ENCODE results near the gene ASB8. TPM values are rescaled to one million over a fixed set of nuclear protein-coding genes. Genes with fewer than 3 reads are reported as not detected.

ASB8 gene
- polyA plus RNA-seq, 1 experiment, result 30.1 TPM

GRCh38 chr12:48197549-48197970 lies 40.2 kb upstream of the ASB8 start:
- Histone ChIP-seq H3K27me3 (ENCODE audit: control insufficient read depth, insufficient read depth, low read length) (peaks cover 13% of the 10 kb centered on the region), H3K9me3 (ENCODE audit: control insufficient read depth, insufficient read depth, low read length) (no peaks in the 10 kb centered on the region; the same call in 1 of the 2 replicates), H3K4me3 (ENCODE audit: low read depth, low read length) (peak overlapping the region; percentile 75), H3K27ac (ENCODE audit: low read depth, low read length) (no peak overlapping the region)
- ChIA-PET POLR2A (no interaction called here), CTCF (interaction anchor here (0.6 to 5.4 kb wide), 9 partner anchors 8 to 421 kb away, joined by 3 to 58 read pairs (median 4); partner anchors contain the start of gene CCDC184)
- TF ChIP-seq CTCF (IDR thresholded peaks at IDR 0.05; ENCODE audit: low read depth, low read length), result peak; percentile 49
- no peak for DNase-seq (ENCODE audit: low read depth, low spot score)

GRCh38 chr12:48194799-48195201 lies 37.5 kb upstream of the ASB8 start:
- ChIA-PET POLR2A (no interaction called here), CTCF (no interaction called here)
- no peak for DNase-seq (ENCODE audit: low read depth, low spot score)

GRCh38 chr12:48193623-48194022 lies 36.3 kb upstream of the ASB8 start:
- Histone ChIP-seq H3K4me3 (ENCODE audit: low read depth, low read length) (no peak overlapping the region), H3K9me3 (ENCODE audit: control insufficient read depth, insufficient read depth, low read length) (no peaks in the 10 kb centered on the region; the same call in 1 of the 2 replicates), H3K27me3 (ENCODE audit: control insufficient read depth, insufficient read depth, low read length) (peaks cover 13% of the 10 kb centered on the region), H3K27ac (ENCODE audit: low read depth, low read length) (no peak overlapping the region)
- CTCF ChIA-PET, result no interaction called here
- DNase-seq (ENCODE audit: low read depth, low spot score), result no peak
- no peak for TF ChIP-seq CTCF (IDR thresholded peaks at IDR 0.05; ENCODE audit: low read depth, low read length)
- POLR2A ChIA-PET, result interaction anchor here (0.5 kb wide), 1 partner anchor 10 kb away, joined by 3 read pairs; the partner anchor contains the start of gene CCDC184

More at GRCh38 chr12:48194799-48195201, 37.5 kb upstream of the ASB8 start:
- Histone ChIP-seq H3K27me3 (ENCODE audit: control insufficient read depth, insufficient read depth, low read length) (peaks cover 13% of the 10 kb centered on the region), H3K9me3 (ENCODE audit: control insufficient read depth, insufficient read depth, low read length) (no peaks in the 10 kb centered on the region; the same call in 1 of the 2 replicates), H3K4me3 (ENCODE audit: low read depth, low read length) (no peak overlapping the region), H3K27ac (ENCODE audit: low read depth, low read length) (no peak overlapping the region)
- TF ChIP-seq CTCF (IDR thresholded peaks at IDR 0.05; ENCODE audit: low read depth, low read length), result no peak

GRCh38 chr12:48192861-48193260 lies 35.5 kb upstream of the ASB8 start:
- CTCF ChIA-PET, result no interaction called here
- Histone ChIP-seq H3K4me3 (ENCODE audit: low read depth, low read length) (no peak overlapping the region), H3K27ac (ENCODE audit: low read depth, low read length) (no peak overlapping the region), H3K9me3 (ENCODE audit: control insufficient read depth, insufficient read depth, low read length) (no peaks in the 10 kb centered on the region), H3K27me3 (ENCODE audit: control insufficient read depth, insufficient read depth, low read length) (peaks cover 13% of the 10 kb centered on the region)
- POLR2A ChIA-PET, result no interaction called here
- TF ChIP-seq CTCF (IDR thresholded peaks at IDR 0.05; ENCODE audit: low read depth, low read length), result no peak
- no peak for DNase-seq (ENCODE audit: low read depth, low spot score)

GRCh38 chr12:48191096-48191495 lies 33.8 kb upstream of the ASB8 start:
- POLR2A ChIA-PET, result no interaction called here
- TF ChIP-seq CTCF (IDR thresholded peaks at IDR 0.05; ENCODE audit: low read depth, low read length), result no peak
- peaks cover 20% of the 10 kb centered on the region for H3K27me3 ChIP-seq (ENCODE audit: control insufficient read depth, insufficient read depth, low read length)
- no peak for DNase-seq (ENCODE audit: low read depth, low spot score)
- CTCF ChIA-PET, result interaction anchor here (3.6 kb wide), 1 partner anchor 8 kb away, joined by 58 read pairs; no protein-coding TSS in a partner anchor
- H3K4me3 ChIP-seq (ENCODE audit: low read depth, low read length), result no peak overlapping the region
- H3K9me3 ChIP-seq (ENCODE audit: control insufficient read depth, insufficient read depth, low read length), result no peaks in the 10 kb centered on the region
- no peak overlapping the region for H3K27ac ChIP-seq (ENCODE audit: low read depth, low read length)
